GM23338 (cell line): Measurements from ENCODE around the gene TNNI2. TPM values are rescaled to one million over a fixed set of nuclear protein-coding genes. Genes with fewer than 3 reads are reported as not detected.

Source experiments
- ATAC-seq: fragments of 200-7000 bp; cut with Tn5 transposase; 3 replicates; pipeline ENCODE4 v1.9.1; 2020
- DNase-seq: peaks from one replicate; pipeline ENCODE4 v3.0.0-alpha.2; 2015; ENCODE audit warnings: low spot score
- H2AFZ ChIP-seq: fragments of 200-600 bp; sonication (generic); 2 replicates; pipeline ENCODE4 v1.8.0; 2016; ENCODE audit warnings: antibody characterized with exemption, mild to moderate bottlenecking, moderate library complexity
- H3F3A ChIP-seq: fragments of 200-600 bp; sonication (generic); replicated peaks from 2 replicates; pipeline ENCODE4 v1.8.0; 2017; ENCODE audit warnings: antibody characterized with exemption, mixed run types, low read depth
- H3K27ac ChIP-seq: fragments of 200-600 bp; sonication (generic); 2 replicates; pipeline ENCODE4 v1.6.1; 2016; ENCODE audit warnings: low read depth
- H3K27me3 ChIP-seq: fragments of 200-600 bp; sonication (generic); 2 replicates; pipeline ENCODE4 v1.8.0; 2016; ENCODE audit warnings: mild to moderate bottlenecking, mixed run types, moderate library complexity; ENCODE audit not compliant: insufficient read depth
- H3K36me3 ChIP-seq: fragments of 200-600 bp; sonication (generic); 2 replicates; pipeline ENCODE4 v1.8.0; 2016; ENCODE audit warnings: mild to moderate bottlenecking; ENCODE audit not compliant: insufficient read depth
- H3K4me1 ChIP-seq: fragments of 200-600 bp; sonication (generic); 2 replicates; pipeline ENCODE4 v1.8.0; 2016; ENCODE audit warnings: mild to moderate bottlenecking, moderate library complexity; ENCODE audit not compliant: insufficient read depth
- H3K4me2 ChIP-seq: fragments of 200-600 bp; sonication (generic); 2 replicates; pipeline ENCODE4 v1.7.1; 2017; ENCODE audit warnings: mixed run types
- H3K4me3 ChIP-seq: fragments of 200-600 bp; sonication (generic); 2 replicates; pipeline ENCODE4 v1.6.1; 2016; ENCODE audit warnings: mixed run types
- H3K79me2 ChIP-seq: fragments of 200-600 bp; sonication (generic); replicated peaks from 2 replicates; pipeline ENCODE4 v1.8.0; 2017; ENCODE audit warnings: mild to moderate bottlenecking; ENCODE audit not compliant: insufficient read depth
- H3K9me2 ChIP-seq: fragments of 200-600 bp; sonication (generic); 2 replicates; pipeline ENCODE4 v1.8.0; 2017; ENCODE audit not compliant: insufficient read depth
- H4K20me1 ChIP-seq: fragments of 200-600 bp; sonication (generic); replicated peaks from 2 replicates; pipeline ENCODE4 v1.8.0; 2017; ENCODE audit warnings: mild to moderate bottlenecking; ENCODE audit not compliant: insufficient read depth
- H3K27ac Mint-ChIP-seq: 2 replicates; pipeline ENCODE4 v1.8.0; 2020; ENCODE audit warnings: inconsistent platforms, mild to moderate bottlenecking, moderate library complexity, mixed read lengths
- H3K27me3 Mint-ChIP-seq: 3 replicates; pipeline ENCODE4 v1.8.0; 2022; ENCODE audit warnings: low read depth, mild to moderate bottlenecking, moderate library complexity, mixed read lengths, inconsistent platforms; ENCODE audit not compliant: insufficient read depth, poor library complexity
- H3K36me3 Mint-ChIP-seq: 3 replicates; pipeline ENCODE4 v1.8.0; 2021; ENCODE audit warnings: low read depth, mild to moderate bottlenecking, inconsistent platforms, moderate library complexity, mixed read lengths
- H3K4me1 Mint-ChIP-seq: 3 replicates; pipeline ENCODE4 v1.8.0; 2020; ENCODE audit warnings: mild to moderate bottlenecking, inconsistent platforms, mixed read lengths
- H3K4me3 Mint-ChIP-seq: 3 replicates; pipeline ENCODE4 v1.8.0; 2021; ENCODE audit warnings: moderate library complexity, mild to moderate bottlenecking, inconsistent platforms, mixed read lengths
- H3K9me3 Mint-ChIP-seq: 3 replicates; pipeline ENCODE4 v1.8.0; 2020; ENCODE audit warnings: moderate library complexity, mild to moderate bottlenecking, inconsistent platforms, mixed read lengths
- CREB1 ChIP-seq: fragments of 250-450 bp; sonication (Bioruptor Pico); IDR thresholded peaks from 2 replicates; pipeline ENCODE4 v1.5.0; 2020; ENCODE audit warnings: low read depth, mild to moderate bottlenecking, moderate library complexity
- CTCF ChIP-seq, 2 experiments: fragments of 200-600 bp in 1 of 2; sonication (generic) in 1 of 2; conservative IDR thresholded peaks; 2 replicates each; pipeline versions ENCODE4 v1.5.1 to v1.6.1; 2016 to 2017; ENCODE audit warnings: antibody characterized with exemption in 2 of 2, low read depth in 2 of 2, mild to moderate bottlenecking in 2 of 2, moderate library complexity in 1 of 2
- ETS1 ChIP-seq: IDR thresholded peaks from 2 replicates; pipeline ENCODE4 v1.6.1; 2016; ENCODE audit warnings: antibody characterized with exemption
- EZH2 ChIP-seq: fragments of 200-600 bp; sonication (generic); IDR thresholded peaks from one replicate; pipeline ENCODE4 v1.8.0; 2017; ENCODE audit warnings: antibody characterized with exemption, mild to moderate bottlenecking, low read depth; ENCODE audit not compliant: unreplicated experiment
- EZH2phosphoT487 ChIP-seq: fragments of 200-600 bp; sonication (generic); IDR thresholded peaks from one replicate; pipeline ENCODE4 v1.8.1; 2018; ENCODE audit warnings: antibody characterized with exemption; ENCODE audit not compliant: unreplicated experiment
- NANOG ChIP-seq: IDR thresholded peaks from 2 replicates; pipeline ENCODE4 v1.6.1; 2016; ENCODE audit warnings: antibody characterized with exemption, borderline replicate concordance
- STAT1 ChIP-seq: IDR thresholded peaks from one replicate; pipeline ENCODE4 v1.6.1; 2016; ENCODE audit warnings: antibody characterized with exemption; ENCODE audit not compliant: unreplicated experiment
- ZNF114 ChIP-seq: fragments of 250-450 bp; sonication (Bioruptor Pico); IDR thresholded peaks from 2 replicates; pipeline ENCODE4 v1.5.0; 2020; ENCODE audit warnings: mild to moderate bottlenecking, moderate library complexity
- ZNF462 ChIP-seq: fragments of 250-450 bp; sonication (Bioruptor Pico); IDR thresholded peaks from 2 replicates; pipeline ENCODE4 v1.5.0; 2020; ENCODE audit warnings: mild to moderate bottlenecking, moderate library complexity
- polyA plus RNA-seq: library from polyadenylated mRNA; unstranded; fragments of >200 nt; fragmentation: Nextera tagmentation; extraction: Ambion mirVana; gene quantifications from 2 replicates; pipeline ENCODE4 v1.2.1, GENCODE V29; 2016
- total RNA-seq: library from RNA; depleted of rRNA; stranded (reverse); fragments of >200 nt; shearing (Covaris generic); gene quantifications from 2 replicates; pipeline ENCODE4 v1.2.3, GENCODE V29; 2014

The TNNI2 gene
- total and polyA plus RNA-seq, 2 experiments from 2014 or later, result not detected

GRCh38 chr11:1852877-1853276 is 14.1 kb downstream of the TNNI2 start, which contains the start of gene LSP1:
Gene LSP1 (plus strand): TSS chr11:1853084. CDS start chr11:1853145, 61 bp downstream.
- Mint-ChIP-seq H3K27ac (no peak within 1 kb of the TSS), H3K36me3 (no peaks in the 10 kb centered on the region), H3K9me3 (no peaks in the 10 kb centered on the region), H3K4me1 (no peaks in the 10 kb centered on the region), H3K27me3 (peaks cover 4% of the 10 kb centered on the region), H3K4me3 (no peak within 1 kb of the TSS)
- H3K9me2 ChIP-seq, result no peaks in the 10 kb centered on the region
- H4K20me1 ChIP-seq, result no peaks in the 10 kb centered on the region
- no peak for DNase-seq
- no peaks in the 10 kb centered on the region for H3F3A ChIP-seq
- H3K36me3 ChIP-seq, result no peaks in the 10 kb centered on the region
- H2AFZ ChIP-seq, result no peak within 1 kb of the TSS
- no peaks in the 10 kb centered on the region for H3K27me3 ChIP-seq
- no peaks in the 10 kb centered on the region for H3K79me2 ChIP-seq
- no peak within 1 kb of the TSS for H3K27ac ChIP-seq
- no peak for ATAC-seq
- no peaks in the 10 kb centered on the region for H3K4me1 ChIP-seq
- no peak within 1 kb of the TSS for H3K4me3 ChIP-seq
- no peak within 1 kb of the TSS for H3K4me2 ChIP-seq
- TF ChIP-seq CREB1 (CRISPR knock-in tag) (no peak), ZNF114 (CRISPR knock-in tag) (no peak), CTCF (conservative IDR thresholded peaks at IDR 0.05; ENCODE audit: low read depth in 2 of 2) (no peak), EZH2 (no peak), STAT1 (no peak), ZNF462 (CRISPR knock-in tag) (no peak), ETS1 (no peak), NANOG (no peak), EZH2phosphoT487 (no peak)
